ENCODE data around the gene FOXRED1.

DNA sequence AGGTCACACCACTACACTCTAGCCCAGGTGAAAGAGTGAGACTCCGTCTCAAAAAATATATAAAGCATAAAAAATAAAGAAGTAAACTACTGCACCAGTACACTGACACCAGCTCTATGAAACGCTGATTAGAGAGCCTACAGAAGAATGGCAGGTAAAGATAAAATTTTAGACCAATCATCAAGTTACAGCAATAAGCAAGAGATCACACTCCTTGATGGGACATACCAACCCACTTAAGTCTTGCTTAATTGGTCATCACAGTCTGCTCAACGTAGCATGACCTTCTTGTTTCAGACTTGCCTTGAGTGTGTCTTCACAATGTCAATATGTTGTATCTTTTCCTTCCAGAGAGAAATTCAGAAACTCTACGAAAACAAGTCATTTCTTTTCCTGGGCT lies 12.7 kb upstream of the FOXRED1 start:
- TF ChIP-seq, protein P1, sequence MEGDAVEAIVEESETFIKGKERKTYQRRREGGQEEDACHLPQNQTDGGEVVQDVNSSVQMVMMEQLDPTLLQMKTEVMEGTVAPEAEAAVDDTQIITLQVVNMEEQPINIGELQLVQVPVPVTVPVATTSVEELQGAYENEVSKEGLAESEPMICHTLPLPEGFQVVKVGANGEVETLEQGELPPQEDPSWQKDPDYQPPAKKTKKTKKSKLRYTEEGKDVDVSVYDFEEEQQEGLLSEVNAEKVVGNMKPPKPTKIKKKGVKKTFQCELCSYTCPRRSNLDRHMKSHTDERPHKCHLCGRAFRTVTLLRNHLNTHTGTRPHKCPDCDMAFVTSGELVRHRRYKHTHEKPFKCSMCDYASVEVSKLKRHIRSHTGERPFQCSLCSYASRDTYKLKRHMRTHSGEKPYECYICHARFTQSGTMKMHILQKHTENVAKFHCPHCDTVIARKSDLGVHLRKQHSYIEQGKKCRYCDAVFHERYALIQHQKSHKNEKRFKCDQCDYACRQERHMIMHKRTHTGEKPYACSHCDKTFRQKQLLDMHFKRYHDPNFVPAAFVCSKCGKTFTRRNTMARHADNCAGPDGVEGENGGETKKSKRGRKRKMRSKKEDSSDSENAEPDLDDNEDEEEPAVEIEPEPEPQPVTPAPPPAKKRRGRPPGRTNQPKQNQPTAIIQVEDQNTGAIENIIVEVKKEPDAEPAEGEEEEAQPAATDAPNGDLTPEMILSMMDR (IDR thresholded peaks at IDR 0.05): no peak
- no peak for TF ChIP-seq SIN3A (IDR thresholded peaks at IDR 0.05; ENCODE audit: borderline replicate concordance, insufficient read depth, low read depth, low read length)
- TF ChIP-seq, protein P2, sequence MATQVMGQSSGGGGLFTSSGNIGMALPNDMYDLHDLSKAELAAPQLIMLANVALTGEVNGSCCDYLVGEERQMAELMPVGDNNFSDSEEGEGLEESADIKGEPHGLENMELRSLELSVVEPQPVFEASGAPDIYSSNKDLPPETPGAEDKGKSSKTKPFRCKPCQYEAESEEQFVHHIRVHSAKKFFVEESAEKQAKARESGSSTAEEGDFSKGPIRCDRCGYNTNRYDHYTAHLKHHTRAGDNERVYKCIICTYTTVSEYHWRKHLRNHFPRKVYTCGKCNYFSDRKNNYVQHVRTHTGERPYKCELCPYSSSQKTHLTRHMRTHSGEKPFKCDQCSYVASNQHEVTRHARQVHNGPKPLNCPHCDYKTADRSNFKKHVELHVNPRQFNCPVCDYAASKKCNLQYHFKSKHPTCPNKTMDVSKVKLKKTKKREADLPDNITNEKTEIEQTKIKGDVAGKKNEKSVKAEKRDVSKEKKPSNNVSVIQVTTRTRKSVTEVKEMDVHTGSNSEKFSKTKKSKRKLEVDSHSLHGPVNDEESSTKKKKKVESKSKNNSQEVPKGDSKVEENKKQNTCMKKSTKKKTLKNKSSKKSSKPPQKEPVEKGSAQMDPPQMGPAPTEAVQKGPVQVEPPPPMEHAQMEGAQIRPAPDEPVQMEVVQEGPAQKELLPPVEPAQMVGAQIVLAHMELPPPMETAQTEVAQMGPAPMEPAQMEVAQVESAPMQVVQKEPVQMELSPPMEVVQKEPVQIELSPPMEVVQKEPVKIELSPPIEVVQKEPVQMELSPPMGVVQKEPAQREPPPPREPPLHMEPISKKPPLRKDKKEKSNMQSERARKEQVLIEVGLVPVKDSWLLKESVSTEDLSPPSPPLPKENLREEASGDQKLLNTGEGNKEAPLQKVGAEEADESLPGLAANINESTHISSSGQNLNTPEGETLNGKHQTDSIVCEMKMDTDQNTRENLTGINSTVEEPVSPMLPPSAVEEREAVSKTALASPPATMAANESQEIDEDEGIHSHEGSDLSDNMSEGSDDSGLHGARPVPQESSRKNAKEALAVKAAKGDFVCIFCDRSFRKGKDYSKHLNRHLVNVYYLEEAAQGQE (IDR thresholded peaks at IDR 0.05; ENCODE audit: insufficient read depth in 1 of 2, low read depth in 2 of 2, low read length in 1 of 2): no peak
- no peak for TF ChIP-seq POLR2AphosphoS5 (IDR thresholded peaks at IDR 0.05; ENCODE audit: low read depth, low read length)
- no peak for TF ChIP-seq TCF7L2 (IDR thresholded peaks at IDR 0.05; ENCODE audit: low read depth, low read length)

Measured in Panc1 (cell line).